Kidney (tissue), 14 donors: Measurements from ENCODE around the gene TMEM271. TPM values are rescaled to one million over a fixed set of nuclear protein-coding genes. Genes with fewer than 3 reads are reported as not detected.

Source experiments
- DNase-seq, 5 donors: peaks; one replicate each; pipeline ENCODE4 v3.0.0-alpha.2; 2013 to 2020
- FAIRE-seq: peaks from 2 replicates; lab custom pipeline; 2012; peaks lifted over from hg19 to GRCh38; lab: Jason Lieb, UNC
- H3K27ac ChIP-seq, 2 donors: one replicate each; pipeline ENCODE4 v1.7.0; 2013; ENCODE audit warnings: low read depth in 2 of 2, low read length in 2 of 2, inconsistent platforms in 1 of 2
- H3K27me3 ChIP-seq: one replicate; pipeline ENCODE4 v1.7.1; 2013; ENCODE audit warnings: low read length, inconsistent platforms; ENCODE audit not compliant: control insufficient read depth, insufficient read depth
- H3K36me3 ChIP-seq, 3 donors: one replicate each; pipeline versions ENCODE4 v1.7.0 to v1.7.1; 2013; ENCODE audit warnings: low read length in 3 of 3, control low read depth in 1 of 3, inconsistent platforms in 1 of 3; ENCODE audit not compliant: insufficient read depth in 3 of 3, control insufficient read depth in 2 of 3
- H3K4me1 ChIP-seq, 3 donors: one replicate each; pipeline versions ENCODE4 v1.7.0 to v1.7.1; 2013; ENCODE audit warnings: low read length in 3 of 3, inconsistent platforms in 1 of 3, low read depth in 1 of 3; ENCODE audit not compliant: control insufficient read depth in 2 of 3, insufficient read depth in 2 of 3
- H3K4me3 ChIP-seq, 3 donors: one replicate each; pipeline versions ENCODE4 v1.7.0 to v1.8.1; 2013; ENCODE audit warnings: low read length in 3 of 3, control low read depth in 1 of 3, inconsistent platforms in 1 of 3
- H3K9ac ChIP-seq, 3 donors: one replicate each; pipeline versions ENCODE4 v1.7.0 to v1.7.1; 2013; ENCODE audit warnings: low read length in 3 of 3, control low read depth in 1 of 3, inconsistent platforms in 1 of 3
- H3K9me3 ChIP-seq, 3 donors: one replicate each; pipeline versions ENCODE4 v1.7.0 to v1.7.1; 2013; ENCODE audit warnings: low read length in 3 of 3, control low read depth in 1 of 3, inconsistent platforms in 1 of 3; ENCODE audit not compliant: control insufficient read depth in 2 of 3, insufficient read depth in 1 of 3
- intact Hi-C: fragments of 100-400 bp; cut with DNase I; formaldehyde crosslinking; loops from one replicate; pipeline ENCODE4 v1.11.1; 2022
- polyA plus RNA-seq: library from polyadenylated mRNA; stranded (reverse); fragments of 350-450 nt; fragmentation: Illumina TruSeq; extraction: RNeasy Lipid Tissue Mini Kit (QIAGEN cat#74804); gene quantifications from one replicate; pipeline ENCODE4 v1.2.3, GENCODE V29; 2014; ENCODE audit warnings: low read depth, low replicate concordance; ENCODE audit not compliant: insufficient read depth
- total RNA-seq: library from RNA; stranded (reverse); fragmentation: NEBNext Ultra II Directional; extraction: Animal tissue kit (Norgen Biotek cat#: 25700); gene quantifications from one replicate; pipeline ENCODE4 v1.2.1, GENCODE V29; 2021
- TF ChIP-seq, protein P1 (sequence below): IDR thresholded peaks from 3 replicates; pipeline ENCODE4 v1.5.1; 2012; ENCODE audit warnings: mild to moderate bottlenecking, moderate library complexity, borderline replicate concordance; ENCODE audit not compliant: insufficient read depth; ENCODE audit errors: extremely low read depth
- donor health status: control.
- donor health status: control.
- donor health status: control.
- donor health status: control.
- donor health status: control.
- donor health status: DM: yes; HTN: yes; CAD: no.
- donor health status: Normal renal cell carcinoma (clear cell type).

TMEM271 gene
- total and polyA plus RNA-seq, 2 donors from 2014 or later, result not detected

DNA sequence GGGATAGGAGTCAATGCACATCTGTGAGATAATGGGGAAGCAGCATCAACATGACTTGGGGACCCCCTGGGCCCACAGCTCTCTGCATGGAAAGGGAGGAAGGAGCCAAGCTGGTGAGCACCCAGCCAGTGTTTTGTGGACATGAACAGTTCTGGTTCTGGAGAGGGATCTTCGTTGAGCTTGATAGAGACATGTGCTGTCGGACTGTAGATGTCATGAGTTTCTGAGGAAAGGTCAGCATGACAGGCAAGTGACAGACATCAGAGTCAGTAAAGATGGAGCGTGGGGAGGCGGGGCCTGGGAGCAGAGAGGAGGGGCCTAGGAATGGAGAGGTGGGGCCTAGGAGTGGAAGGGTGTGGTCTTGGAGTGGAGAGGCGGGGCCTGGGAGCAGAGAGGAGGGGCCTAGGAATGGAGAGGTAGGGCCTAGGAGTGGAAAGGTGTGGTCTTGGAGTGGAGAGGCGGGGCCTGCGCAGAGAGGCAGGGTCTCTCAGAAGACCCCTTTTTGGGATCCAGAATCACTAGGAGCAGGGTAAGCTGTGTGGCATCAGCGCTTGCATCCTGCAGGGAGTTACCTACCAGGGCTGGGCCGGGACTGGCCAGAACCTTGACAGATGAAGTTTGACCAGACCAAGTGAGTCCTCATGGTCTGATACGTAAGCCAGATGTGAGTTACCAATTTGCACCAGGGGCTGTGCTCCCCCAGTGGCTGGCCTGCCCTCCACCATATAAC, 43.3 kb downstream of the TMEM271 start:
- intact Hi-C loops, result no loop called here
- H3K4me1 ChIP-seq, result no peaks in the 10 kb centered on the region

DNA sequence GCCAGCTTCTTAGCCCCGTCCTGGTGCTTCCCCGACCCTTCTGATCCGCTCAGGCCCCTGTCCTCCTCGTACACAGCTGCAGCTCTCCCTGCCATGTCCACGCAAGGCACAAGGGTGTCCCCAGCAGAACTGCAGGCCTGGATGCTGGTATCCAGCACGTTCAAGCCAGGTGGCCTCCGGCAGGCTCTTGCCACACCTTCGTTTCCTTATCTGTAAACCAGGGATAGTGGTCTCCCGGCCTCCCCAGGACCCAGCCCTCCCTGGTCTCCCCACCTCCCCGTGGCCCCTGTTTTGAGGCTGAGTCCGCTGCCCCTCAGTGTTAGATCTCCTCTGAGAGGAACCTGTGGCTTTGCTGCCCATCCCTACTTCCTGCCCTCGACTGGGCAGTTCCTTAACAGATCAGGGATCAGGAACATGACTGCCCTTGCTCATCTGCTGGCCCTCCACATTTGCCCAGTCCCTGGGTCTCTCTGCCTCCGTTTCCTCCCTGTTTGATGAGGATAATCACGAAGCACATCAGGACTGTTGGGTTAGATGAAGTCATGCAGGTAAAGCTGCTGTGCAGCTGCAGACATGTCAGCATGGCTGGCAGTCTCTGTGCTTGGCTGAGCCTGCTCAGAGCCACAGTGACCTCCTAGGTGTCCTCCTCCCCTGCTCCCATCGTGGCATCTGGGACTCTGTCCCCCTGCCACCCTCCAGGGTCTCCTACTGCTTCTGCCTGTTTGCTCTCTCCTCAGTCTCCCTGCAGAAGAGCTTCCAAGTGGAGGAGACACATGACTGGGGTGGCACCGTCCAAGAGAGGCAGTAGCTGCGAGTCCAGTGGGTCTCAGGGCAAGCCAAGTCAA, 44.2 kb downstream of the TMEM271 start:
- Histone ChIP-seq H3K27me3 (no peaks in the 10 kb centered on the region), H3K27ac (no peak overlapping the region), H3K36me3 (peaks cover 2 to 21% (median 14%) of the 10 kb centered on the region in 3 donors), H3K4me3 (no peak overlapping the region), H3K4me1 (no peaks in the 10 kb centered on the region), H3K9me3 (no peaks in the 10 kb centered on the region), H3K9ac (no peak overlapping the region)
- TF ChIP-seq, protein P1, sequence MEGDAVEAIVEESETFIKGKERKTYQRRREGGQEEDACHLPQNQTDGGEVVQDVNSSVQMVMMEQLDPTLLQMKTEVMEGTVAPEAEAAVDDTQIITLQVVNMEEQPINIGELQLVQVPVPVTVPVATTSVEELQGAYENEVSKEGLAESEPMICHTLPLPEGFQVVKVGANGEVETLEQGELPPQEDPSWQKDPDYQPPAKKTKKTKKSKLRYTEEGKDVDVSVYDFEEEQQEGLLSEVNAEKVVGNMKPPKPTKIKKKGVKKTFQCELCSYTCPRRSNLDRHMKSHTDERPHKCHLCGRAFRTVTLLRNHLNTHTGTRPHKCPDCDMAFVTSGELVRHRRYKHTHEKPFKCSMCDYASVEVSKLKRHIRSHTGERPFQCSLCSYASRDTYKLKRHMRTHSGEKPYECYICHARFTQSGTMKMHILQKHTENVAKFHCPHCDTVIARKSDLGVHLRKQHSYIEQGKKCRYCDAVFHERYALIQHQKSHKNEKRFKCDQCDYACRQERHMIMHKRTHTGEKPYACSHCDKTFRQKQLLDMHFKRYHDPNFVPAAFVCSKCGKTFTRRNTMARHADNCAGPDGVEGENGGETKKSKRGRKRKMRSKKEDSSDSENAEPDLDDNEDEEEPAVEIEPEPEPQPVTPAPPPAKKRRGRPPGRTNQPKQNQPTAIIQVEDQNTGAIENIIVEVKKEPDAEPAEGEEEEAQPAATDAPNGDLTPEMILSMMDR, result no peak
- intact Hi-C loops, result no loop called here
- FAIRE-seq (no peak), DNase-seq (peak in 1 of 5 donors; percentile 32)

More for the DNA sequence above, 43.3 kb downstream of the TMEM271 start:
- Histone ChIP-seq H3K9me3 (no peaks in the 10 kb centered on the region), H3K9ac (no peak overlapping the region), H3K4me3 (no peak overlapping the region), H3K27ac (no peak overlapping the region), H3K36me3 (peaks cover 2 to 21% (median 14%) of the 10 kb centered on the region in 3 donors), H3K27me3 (no peaks in the 10 kb centered on the region)
- no peak for FAIRE-seq
- TF ChIP-seq, protein P1, result no peak
- DNase-seq, result peak in 1 of 5 donors; percentile 49

DNA sequence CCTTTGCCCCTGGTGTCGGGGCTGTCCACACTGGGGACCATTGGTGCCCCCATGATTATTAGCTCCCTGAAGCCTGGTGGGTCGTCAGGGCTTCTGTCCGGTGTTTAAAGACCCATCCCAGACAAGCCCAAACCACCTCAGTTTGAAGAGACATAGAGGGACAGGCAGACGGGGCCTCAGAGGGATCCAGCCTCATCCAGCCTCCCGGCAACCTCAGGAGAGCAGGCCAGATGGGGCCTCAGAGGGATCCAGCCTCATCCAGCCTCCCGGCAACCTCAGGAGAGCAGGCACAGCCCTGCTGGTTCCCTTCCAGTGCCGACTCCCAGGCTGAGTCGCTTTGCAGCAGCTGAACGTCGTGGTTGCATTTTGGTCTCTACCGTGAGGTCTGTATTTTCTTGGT, 45.0 kb downstream of the TMEM271 start:
- no peaks in the 10 kb centered on the region for H3K27me3 ChIP-seq
- H3K27ac ChIP-seq, result no peak overlapping the region
- intact Hi-C loops, result no loop called here
- no peaks in the 10 kb centered on the region for H3K9me3 ChIP-seq
- no peaks in the 10 kb centered on the region for H3K4me1 ChIP-seq
- H3K9ac ChIP-seq, result no peak overlapping the region
- H3K4me3 ChIP-seq, result no peak overlapping the region
- DNase-seq, result no peak
- TF ChIP-seq, protein P1, result no peak
- no peak for FAIRE-seq
- peaks cover 2 to 21% (median 14%) of the 10 kb centered on the region in 3 donors for H3K36me3 ChIP-seq
